GM21367 (cell line): ENCODE results near the gene VCP.

Experiments
- ATAC-seq: cut with Tn5 transposase; IDR thresholded peaks from one replicate; pipeline ENCODE4 v1.9.1; 2021; ENCODE audit not compliant: unreplicated experiment

VCP gene

DNA sequence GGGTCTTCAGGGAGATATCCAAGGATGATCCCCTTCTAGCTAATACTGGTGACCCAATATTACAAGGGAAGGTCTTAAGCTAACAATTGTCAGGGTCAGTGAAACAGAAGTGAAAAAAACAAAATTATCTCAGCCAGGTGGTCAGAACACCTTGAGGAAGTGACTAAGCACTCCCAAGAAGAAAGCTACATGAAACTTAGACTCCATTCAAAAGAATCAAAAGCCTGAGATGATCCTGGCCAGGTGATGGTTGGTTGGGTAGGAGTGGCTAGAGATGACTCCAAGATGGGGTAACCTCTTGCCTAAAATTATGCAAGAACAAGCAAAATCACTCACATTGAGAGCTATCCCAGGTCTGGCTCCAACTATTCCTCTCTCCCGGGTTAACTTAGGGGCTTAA, 5.4 kb downstream of the VCP start:
- ATAC-seq: no peak

DNA sequence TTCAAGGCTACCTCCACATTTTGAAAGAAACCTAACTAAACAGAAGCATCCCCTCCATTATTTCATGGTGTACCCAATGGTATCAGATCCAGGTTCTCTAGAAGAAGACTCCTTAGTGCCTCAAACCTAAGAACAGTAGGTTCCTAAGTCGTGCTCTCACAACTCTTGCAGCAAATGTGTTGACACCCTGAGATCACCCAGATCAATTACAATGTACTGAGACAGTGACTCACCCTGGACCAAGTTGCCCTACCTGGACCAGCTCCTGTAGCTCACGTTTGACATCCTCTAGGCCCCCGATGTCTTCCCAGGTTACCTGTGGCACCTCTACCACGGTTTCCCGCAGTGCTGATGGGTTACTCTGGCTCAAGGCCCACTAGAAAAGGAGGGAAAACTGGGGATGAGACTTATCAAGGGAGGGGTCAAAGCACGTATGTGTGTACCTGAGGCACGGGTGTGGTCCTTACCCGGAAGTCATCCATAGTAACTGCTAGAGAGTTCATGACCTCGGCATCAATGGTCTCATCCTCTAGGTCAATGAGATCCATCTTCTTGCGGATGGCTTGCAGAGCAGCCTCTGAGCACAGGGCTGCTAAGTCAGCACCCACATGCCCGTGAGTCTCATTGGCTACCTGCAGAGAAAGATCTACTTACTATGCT, 11.7 kb downstream of the VCP start:
- no peak for ATAC-seq

DNA sequence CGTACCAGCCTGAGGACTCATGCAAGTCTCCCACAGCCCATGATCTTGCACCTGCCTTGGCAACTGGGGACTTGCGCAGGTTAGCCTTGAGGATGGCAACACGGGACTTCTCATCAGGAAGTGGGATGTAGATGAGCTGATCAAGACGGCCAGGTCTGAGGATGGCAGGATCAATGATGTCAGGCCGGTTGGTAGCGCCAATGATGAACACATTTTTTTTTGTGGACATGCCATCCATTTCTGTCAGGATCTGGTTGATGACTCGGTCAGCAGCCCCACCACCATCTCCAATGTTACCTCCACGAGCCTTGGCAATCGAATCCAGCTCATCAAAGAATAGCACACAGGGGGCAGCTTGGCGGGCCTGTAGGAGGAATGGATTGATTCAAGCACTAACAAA, 13.0 kb downstream of the VCP start:
- ATAC-seq: no peak

DNA sequence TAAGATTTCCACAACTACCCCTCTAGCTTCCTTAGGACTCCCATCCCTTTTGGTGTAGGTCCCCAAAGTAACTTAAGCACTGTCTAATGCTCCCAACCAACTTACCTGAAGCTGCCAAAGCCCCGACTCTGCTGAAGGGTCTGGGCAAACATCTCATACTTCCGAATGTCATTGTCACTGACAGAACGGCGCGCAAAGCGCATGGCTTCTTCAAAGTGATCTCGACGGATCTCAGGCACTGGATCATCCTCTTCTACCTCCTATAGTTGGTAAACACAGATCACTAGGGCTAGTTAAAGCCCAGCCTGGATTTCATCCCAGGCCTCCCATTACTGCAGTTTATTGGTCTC, 15.2 kb downstream of the VCP start:
- no peak for ATAC-seq

DNA sequence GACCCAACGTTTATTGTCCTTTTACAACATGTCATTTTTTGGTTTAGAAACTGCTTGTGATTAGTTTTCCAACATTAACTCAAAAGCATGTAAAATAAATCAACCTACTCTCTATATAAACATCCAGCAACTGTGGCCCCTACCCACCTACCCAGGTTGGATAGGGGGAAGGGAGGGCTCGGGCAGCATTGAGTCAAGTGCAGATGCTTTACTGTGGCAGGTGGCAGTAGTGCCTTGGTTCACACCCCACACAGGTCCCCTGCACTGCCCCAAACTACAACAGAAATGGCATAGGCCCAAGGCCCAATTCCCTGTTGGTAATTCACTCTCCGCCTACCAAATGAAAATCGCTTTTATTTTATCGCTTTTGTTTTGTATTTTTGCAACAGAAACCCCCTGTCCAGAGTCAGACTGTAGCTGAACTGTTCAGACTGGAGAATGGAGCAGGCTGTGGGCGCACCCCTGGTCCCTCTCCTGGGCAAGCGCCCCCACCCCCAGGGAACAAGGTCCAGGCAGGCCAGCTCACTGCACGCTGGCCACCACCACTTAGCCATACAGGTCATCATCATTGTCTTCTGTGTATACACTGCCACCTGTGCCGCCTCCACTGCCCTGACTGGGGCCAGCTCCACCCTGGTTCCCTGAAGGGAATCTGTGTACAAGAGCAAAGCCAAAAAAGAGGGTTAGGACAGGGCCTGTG, 15.7 kb downstream of the VCP start:
- no peak for ATAC-seq

DNA sequence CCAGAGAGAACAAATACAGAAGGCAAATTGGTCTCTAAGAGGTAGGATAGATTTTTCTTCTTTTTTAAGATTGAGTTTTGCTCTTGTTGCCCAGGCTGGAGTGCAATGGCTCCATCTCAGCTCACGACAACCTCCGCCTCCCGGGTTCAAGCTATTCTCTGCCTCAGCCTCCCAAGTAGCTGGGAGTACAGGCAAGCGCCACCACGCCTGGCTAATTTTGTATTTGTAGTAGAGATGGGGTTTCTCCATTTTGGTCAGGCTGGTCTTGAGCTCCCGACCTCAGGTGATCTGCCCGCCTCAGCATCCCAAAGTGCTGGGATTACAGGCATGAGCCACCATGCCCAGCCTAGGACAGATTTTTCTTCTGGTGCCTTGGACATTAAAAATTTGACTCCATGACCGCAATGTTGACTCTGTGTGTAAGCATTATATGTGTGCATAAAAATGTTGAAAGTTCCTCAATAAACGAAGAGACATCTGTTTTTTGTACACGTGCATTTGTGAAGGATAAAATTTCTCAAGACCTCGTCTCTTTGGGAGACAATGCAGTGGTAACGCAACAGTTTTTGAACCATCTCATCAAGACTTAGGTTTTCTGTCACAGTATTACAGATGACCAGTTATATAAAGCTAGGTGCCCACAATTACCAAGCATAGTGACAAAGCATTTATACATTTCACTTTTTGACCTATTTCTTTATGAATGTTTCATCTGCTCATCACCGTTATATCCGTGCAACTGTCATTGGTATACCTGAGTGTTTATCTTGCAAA, 17.4 kb downstream of the VCP start:
- ATAC-seq: no peak

DNA sequence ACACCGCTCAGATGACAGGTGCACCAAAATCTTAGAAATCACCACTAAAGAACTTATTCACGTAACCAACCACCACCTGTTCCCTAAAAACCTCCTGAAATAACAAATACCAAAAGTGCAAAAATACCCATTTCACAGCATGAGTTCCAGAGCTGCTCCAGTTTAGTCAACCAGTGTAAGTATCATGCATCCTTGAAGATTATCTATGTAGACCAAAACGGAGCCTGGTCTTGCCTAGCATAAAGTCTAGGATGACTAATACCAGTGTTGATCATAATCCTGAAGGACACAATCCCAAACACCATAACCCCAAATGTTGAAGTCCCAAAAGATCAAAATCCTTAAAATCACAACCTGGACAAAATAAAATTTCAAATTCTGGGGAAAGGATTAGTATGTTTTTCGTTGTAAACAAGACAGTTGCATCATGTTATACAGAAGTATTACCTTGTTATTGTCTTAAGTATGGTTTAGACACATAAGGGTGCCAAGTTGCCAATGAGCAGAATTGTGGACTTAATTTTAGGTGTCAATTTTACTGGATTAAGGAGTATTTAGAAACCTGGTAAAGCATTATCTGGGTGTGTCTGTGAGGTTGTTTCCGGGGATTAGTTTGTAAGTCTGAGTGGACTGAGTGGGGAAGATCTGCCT, 18.1 kb downstream of the VCP start:
- ATAC-seq: no peak

DNA sequence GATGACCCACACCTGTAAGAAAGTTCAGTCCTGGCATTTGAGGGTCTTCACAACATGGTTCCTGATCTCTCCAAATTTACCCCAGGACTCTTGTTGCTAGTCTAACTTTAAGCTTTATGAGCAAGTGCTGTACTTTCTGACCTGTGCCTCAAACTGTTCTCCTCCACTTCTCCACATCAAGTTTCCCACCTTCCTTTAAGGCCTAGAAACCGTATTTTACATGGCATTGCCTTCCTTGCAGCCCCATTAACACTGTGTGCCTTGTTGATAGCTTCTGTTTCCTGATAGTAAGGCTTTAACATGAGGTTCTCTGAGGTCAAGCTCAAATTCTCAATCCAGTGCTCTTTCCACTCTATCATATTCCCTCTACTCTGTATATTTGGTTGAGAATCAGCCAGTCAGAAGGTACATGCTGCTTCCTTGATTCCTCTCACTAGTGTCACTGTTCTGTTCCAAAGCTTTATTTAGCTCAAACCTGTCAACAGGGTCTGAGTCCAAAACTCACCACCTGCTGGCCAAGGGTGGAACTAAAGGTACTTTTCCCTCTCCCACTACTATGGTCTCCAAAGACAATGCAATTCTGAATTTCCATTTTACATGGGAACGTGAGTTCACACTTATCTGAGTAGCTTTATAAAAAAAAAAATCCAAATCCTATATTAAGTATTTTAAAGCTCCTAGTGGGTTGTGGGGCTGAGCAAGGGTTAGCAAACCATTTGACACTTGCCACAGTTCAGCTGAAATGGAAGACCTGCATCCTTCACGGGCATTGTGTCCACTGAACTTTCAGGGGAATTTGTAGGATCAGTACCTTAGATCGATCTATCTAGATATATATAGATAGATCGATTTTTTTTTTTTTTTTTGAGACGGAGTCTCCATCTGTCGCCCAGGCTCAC, 21.1 kb downstream of the VCP start:
- ATAC-seq: no peak

DNA sequence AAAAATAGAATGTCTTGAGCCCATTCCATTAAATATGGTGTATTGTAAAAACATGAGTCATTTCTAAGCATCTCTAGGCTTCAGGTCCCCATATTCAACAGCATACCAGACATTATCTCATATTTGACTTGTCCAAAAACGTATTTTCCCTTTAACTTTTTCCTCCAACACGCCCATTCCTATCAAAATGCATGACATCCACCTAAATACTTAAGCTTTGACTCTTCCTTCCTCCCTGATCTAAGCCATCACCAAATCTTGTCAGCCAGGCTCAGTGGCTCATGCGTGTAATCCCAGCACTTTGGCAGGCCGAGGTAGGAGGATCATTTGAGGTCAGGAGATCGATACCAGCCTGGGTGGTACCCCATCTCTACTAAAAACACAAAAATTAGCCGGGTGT, 23.9 kb downstream of the VCP start:
- no peak for ATAC-seq

DNA sequence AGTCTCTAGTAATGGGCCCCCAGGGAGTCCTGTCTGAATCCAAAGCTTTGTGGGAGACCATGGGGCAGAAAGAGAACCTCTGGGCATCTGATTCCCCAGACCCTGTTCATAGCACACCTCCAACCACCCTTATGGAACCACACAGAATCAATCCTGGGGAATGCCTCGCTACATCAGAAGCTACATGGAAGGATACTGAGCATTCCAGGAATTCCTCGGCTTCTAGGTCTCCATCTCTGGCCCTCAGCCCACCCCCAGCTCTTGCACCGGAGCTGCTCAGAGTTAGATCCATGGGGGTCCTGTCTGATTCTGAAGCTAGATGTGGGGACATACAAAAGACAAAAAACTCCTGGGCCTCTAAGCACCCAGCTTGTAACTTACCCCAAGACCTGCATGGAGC, 28.4 kb downstream of the VCP start:
- ATAC-seq: no peak

DNA sequence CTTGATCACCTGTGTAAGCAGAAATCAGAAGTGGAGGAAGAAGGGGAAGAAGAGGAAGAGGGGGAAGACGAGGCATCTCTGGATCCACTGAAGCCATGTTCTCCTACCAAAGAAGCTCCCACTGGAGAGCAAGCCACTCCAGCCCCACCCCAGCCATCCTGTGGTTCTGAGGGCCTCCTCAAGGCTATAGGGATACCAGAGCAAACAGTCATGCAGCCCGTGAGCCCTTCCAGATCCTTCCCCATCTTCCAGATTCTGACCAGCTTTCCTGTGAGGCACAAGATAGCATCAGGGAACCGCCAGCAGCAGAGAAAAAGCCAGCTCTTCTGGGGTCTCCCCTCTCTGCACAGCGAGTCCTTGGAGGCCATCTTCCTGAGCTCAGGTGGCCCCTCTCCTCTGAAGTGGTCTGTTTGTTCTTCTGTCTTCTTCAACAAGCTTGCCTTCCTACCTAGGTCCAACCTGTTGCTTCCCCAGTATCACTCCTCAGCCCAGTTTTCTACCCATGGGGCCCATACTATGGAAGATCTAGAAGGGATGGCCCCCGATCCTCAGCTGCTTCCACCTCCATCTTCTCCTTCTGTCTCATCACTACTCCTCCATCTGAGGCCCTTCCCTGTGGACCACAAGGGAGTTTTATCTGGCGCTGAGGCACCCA, 29.4 kb downstream of the VCP start:
- no peak for ATAC-seq

DNA sequence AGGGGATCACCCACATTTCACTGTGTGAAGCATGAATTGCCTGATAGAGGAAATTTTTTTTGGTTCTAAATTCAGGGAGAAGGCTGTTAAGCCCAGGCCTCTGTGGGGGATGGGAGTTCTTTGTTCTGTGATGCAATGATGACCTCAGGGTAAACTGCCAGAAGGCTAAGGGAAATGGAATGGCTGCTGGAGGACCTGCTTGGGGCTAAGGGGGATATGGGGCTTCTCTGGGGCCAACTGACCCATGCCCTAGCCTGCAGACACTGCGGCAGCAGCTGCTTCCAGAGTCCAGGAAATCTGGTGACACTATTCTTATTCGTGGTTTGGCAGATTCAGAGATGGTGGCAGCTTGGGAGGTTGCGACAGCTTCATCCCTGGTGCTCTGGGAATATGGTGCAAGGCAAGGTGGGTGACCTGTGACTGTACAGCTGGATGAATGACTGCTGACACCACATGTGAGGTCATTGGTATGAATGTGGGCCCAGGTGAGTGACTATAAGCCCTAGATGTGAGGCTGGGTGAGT, 30.3 kb downstream of the VCP start:
- no peak for ATAC-seq

DNA sequence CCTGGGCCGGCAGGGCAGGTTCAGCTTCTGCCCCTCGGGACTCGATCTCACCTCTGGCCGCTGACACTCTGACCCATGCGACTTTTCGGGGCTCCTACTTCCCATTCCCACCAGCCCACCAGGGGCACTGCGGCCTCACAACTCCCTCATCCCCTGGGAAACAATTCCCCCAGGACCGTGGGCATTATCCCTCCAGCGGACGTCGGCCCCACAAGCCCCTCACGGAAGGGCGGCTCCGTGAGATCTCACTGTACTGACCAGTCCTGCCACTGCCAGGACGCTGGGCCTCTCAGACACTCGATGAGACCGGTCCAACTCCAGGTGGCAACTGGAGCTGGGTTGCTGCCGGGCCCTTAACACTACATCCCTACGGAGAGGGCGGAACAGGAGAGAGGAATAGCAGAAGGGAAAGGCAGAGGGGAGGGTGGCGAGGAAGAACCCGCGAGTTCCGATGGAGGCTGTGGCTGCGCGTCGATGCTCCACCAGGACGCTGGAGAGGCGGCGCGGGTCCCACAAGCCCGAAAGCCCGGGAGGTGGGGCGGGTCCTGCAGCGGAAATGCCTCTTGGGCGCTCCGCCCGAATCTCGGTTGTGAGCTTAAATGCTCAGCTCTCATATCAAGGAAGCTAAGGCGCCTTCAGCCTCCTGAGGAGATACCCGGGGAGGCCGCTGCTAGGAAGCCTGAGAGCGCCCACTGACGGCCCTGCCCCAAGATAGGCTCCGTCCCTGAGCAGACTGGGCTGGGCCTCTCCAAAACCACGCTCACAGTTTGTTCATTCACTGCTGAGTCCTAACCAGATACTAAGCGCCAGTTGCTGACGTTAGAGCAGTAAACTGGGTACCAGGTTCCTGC, 36.3 kb downstream of the VCP start:
- ATAC-seq: no peak

DNA sequence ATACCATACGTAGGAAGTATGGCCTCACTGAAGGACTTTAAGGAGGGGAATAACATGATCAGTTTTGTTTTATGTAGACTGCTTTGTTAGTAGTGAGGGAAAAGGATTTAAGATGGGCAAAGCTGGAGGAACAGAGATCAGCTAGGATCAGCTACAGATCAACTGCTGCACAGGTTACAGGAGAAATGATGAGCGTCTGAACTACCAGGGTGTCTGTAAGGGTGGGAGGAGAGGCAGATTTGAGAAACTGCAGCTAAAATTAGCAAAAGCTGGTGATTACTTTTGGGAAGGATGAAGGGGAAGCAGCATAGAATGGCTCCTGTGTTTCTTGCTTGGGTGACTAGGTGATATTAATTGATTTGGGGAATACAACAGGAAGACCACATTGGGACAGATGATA, 39.3 kb downstream of the VCP start:
- ATAC-seq: no peak

DNA sequence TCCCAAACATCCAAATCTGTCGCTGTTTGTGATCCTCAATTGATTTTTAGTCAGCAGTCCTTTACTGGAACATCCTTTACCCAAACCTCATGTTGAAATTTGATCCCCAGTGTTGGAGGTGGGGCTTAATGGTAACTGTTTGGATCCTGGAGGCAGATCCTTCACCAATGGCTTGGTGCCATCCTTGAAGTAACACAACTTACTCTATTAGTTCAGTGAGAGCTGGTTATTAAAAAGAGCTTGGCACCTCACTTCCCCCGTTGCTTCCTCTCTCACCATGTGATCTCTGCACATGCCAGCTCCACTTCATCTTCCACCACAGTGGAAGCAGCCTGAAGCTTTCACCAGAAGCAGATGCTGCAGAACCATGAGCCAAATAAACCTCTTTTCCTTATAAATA, 42.6 kb downstream of the VCP start:
- ATAC-seq: no peak

DNA sequence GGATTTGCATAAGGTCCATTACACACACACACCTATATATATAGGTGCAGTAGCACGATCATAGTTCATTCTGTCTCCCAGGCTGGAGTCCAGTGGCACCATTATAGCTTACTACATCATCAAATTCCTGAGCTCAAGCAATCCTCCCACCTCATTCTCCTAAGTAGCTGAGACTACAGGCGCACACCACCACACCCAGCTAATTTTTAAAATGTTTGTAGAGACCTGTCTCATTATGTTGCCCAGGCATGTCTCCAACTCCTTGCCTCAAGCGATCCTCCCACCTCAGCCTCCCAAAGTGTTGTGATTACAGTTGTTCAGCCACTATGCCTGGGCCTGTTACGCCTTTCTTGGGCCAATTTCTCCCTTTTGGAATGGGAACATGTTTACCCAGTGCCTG, 43.2 kb downstream of the VCP start:
- no peak for ATAC-seq

DNA sequence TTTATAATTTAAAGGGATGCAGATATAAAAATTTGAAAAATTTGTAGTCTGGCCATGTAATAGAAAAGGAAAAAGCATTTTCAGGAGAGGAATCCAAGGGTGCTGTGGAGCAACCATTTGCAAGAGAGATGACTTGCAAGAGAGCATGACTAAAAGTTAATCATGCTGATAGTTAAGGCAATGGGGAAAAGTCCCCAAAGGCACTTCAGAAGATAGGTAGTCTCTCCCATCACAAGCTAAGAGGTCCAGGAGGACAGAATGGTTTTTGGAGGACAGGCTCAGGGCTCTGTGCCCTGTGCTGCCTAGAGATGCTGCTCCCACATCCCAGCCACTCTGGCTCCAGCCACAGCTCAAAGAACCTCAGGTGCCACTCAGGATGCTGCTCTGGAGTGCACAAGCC, 44.1 kb downstream of the VCP start:
- ATAC-seq: no peak

DNA sequence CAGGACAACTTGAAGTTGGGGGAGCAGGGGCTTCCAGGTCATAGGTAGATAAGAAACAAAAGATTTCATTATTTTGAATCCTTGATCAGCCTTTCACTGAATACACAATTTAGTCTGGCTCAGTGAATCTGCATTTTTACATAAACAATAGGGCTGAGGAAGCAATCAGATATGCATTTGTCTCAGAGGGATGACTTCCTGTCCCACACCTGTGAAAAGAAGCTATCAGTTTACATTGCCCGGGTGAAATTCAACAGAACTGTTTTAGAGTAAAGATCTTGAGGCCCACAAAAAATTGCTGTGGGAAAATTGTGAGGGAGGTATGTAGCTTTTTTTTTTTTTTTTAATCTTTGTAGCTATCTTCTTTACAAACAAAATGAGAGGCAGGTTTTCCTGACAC, 44.6 kb downstream of the VCP start:
- no peak for ATAC-seq

DNA sequence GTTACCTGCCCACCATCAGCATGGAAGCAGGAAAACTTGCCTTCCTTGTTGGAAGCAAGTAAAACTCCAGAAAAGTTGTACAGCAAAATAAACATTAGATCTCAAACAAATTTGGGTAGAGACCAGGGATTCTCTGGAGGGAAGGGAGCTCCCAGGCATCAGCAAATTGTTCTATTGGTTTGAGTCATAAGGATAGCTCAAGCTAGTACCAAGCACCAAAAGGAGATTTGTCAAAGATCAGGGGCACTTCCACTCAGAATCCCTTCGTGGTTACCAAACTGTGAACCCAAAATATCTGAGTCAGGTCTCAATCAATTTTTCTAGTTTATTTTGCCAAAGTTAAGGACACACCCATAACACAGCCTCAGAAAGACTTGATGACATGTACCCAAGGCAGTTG, 45.1 kb downstream of the VCP start:
- no peak for ATAC-seq
